Skeletal muscle tissue (tissue), 4 donors: ENCODE results near the gene PAF1. TPM values are rescaled to one million over a fixed set of nuclear protein-coding genes. Genes with fewer than 3 reads are reported as not detected.

Experiments
- H3K27ac ChIP-seq: one replicate; pipeline ENCODE4 v1.7.0; 2013; ENCODE audit warnings: mild to moderate bottlenecking, low read depth, low read length, inconsistent platforms
- H3K27me3 ChIP-seq, 3 donors: one replicate each; pipeline ENCODE4 v1.7.0; 2013; ENCODE audit warnings: low read length in 3 of 3; ENCODE audit not compliant: control insufficient read depth in 3 of 3, insufficient read depth in 3 of 3
- H3K36me3 ChIP-seq, 3 donors: one replicate each; pipeline ENCODE4 v1.7.0; 2013; ENCODE audit warnings: low read length in 3 of 3; ENCODE audit not compliant: control insufficient read depth in 3 of 3, insufficient read depth in 3 of 3
- H3K4me1 ChIP-seq, 3 donors: one replicate each; pipeline ENCODE4 v1.7.0; 2013; ENCODE audit warnings: low read length in 3 of 3, mild to moderate bottlenecking in 3 of 3; ENCODE audit not compliant: control insufficient read depth in 3 of 3, insufficient read depth in 3 of 3
- H3K4me3 ChIP-seq, 3 donors: one replicate each; pipeline ENCODE4 v1.7.0; 2013; ENCODE audit warnings: low read length in 3 of 3
- H3K9ac ChIP-seq, 3 donors: one replicate each; pipeline ENCODE4 v1.7.0; 2013; ENCODE audit warnings: low read length in 3 of 3, mild to moderate bottlenecking in 3 of 3, moderate library complexity in 2 of 3, low read depth in 1 of 3
- H3K9me3 ChIP-seq, 3 donors: one replicate each; pipeline ENCODE4 v1.7.0; 2013; ENCODE audit warnings: low read length in 3 of 3; ENCODE audit not compliant: control insufficient read depth in 3 of 3
- total RNA-seq: library from RNA; depleted of rRNA; stranded (reverse); fragments of >200 nt; gene quantifications from one replicate; pipeline ENCODE4 v1.2.3, GENCODE V29; 2014
- donor health status: Osteomylitis.

Gene PAF1
- total RNA-seq, 1 donor from 2014 or later, result 25.1 TPM

DNA sequence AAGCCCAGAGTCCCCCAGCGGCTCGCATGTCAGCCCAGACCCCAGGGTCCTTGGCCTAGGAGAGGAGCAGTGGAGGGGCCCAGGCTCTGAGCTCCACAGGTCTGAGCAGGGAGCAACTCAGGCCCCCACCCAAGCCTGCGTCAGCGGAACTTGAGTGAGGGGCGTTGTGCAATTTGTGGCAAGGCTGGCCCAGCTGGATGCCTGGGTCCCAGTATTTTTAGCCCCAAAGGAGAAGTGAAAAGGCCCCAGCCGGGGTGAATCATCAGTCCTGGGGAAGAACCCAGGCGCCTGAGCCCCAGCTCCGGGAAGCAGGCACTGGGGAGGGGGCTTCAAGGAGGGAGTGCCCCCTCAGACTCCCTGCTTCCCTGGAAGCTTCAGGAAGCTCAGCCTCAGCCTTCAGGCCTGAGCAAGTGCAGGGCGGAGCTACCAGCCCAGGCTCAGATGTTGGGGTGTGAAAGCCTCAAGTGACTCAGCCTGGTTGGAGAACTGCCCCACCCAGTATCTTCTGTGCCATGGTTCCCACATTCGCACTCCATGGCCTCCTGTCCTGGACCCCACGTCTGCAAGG, 7.5 kb upstream of the PAF1 start:
- Histone ChIP-seq H3K4me3 (no peak overlapping the region), H3K27ac (peak overlapping the region; percentile 89), H3K4me1 (peaks cover 25 to 43% (median 34%) of the 10 kb centered on the region in 3 donors), H3K9ac (peak overlapping the region; percentile 40 to 77 (median 69)), H3K27me3 (no peaks in the 10 kb centered on the region), H3K9me3 (no peaks in the 10 kb centered on the region), H3K36me3 (peaks cover 13 to 21% (median 16%) of the 10 kb centered on the region in 3 donors)

DNA sequence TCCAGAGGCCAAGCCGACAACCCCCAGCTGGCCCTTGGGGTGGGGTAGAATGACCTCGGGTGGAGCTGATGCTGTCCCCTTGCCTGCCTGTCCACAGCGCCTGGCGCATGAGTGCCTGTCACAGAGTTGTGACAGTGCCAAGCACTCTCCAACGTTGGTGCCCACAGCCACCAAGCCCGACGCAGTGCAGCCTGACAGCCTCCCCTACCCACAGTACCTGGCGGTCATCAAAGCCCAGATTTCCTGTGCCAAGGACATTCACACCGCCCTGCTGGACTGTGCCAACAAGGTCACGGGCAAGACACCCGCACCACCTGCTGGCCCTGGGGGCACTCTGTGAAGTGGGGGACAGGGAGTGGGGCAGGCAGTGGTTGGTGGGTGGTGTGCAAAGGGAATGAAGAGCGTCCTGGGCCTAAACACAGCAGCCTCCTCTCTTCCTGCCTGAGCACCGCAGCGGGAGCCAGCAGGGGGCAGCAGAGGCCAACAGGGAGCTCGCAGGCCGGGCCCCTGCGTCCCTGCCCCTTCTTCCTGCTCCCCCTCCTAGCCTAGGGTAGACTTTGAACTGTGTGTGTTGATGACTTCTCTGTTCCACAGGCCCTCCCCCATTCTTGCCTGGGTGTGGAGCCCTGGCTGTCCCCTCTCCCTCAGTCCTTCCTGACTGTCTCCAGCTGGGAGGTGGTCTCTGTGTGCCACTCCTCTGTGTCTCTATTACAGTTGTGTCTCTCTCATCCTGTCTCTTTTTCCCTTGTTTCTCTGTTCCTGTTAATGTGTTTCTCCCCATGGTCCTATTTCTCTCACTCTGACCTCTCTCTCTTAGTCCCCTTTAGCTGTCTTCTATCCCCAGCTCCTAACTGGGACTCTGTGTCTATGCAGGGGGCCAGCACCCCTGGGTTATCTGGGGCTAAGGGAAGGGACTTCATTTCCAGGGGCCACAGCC, 6.7 kb upstream of the PAF1 start:
- Histone ChIP-seq H3K4me3 (peak overlapping the region; percentile 43 to 62 (median 60)), H3K27ac (peak overlapping the region; percentile 89), H3K27me3 (no peaks in the 10 kb centered on the region), H3K9me3 (no peaks in the 10 kb centered on the region), H3K36me3 (peaks cover 15 to 22% (median 17%) of the 10 kb centered on the region in 3 donors), H3K9ac (peak overlapping the region; percentile 69 to 77 (median 70)), H3K4me1 (peaks cover 25 to 43% (median 34%) of the 10 kb centered on the region in 3 donors)

DNA sequence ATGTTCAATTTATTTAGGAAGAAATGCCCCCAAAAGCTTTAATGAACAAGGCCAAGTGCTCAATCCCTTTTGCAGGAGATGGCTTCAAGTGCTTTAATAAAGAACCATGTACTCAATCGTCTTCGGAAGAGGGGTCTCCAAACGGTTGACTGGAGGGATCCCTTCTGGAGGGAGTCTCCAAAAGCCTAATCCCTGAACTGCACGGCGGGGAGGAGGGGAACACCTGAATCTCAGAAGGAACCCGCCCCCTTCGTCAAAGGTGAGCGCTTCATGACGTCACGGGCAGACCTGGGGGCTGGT, 505 bp downstream of the PAF1 start:
- Histone ChIP-seq H3K9me3 (no peaks in the 10 kb centered on the region), H3K27me3 (no peaks in the 10 kb centered on the region), H3K9ac (peak overlapping the region; percentile 99 to 100 (median 100)), H3K4me1 (peaks cover 21 to 32% (median 21%) of the 10 kb centered on the region in 3 donors), H3K4me3 (peak overlapping the region; percentile 92 to 100 (median 99)), H3K27ac (peak overlapping the region; percentile 99), H3K36me3 (peaks cover 52 to 59% (median 53%) of the 10 kb centered on the region in 3 donors)

DNA sequence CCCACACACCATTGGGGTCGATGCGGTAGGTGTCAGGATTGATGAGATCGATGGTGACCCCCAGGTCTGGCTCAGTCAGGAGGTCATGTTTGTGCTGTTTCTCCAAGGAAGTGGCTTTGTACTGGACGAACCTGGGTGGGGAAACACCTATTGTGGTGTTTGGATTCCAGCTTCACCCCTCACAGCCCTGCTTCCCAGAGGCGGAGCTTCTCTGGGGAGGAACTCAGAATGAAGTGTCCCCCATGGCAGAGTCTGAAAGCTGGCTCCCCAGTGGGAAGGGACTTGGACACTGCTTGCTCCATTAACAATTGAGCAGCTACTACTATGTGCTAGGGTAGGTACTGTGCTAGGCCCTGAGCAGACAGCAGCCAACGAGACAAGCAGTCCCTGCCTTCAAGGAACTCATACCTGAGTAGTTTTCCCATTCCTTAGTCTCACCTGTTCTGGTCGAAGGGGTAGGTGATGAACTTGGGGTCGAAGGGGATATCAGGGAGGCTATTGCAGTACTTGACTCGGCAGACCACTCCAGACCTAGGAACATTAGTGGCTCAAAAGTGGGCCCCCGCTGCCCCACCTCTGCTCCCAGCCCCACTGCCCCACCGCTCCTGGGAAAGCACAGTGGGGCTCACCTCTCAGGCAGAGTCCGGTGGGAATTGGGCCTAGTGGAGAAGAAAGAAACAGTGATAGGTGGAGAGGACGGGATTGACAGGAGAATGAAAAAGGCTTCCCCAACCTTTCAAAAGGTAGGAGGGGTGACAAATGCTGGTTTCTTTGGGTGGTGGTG, 1.1 kb downstream of the PAF1 start:
- Histone ChIP-seq H3K36me3 (peaks cover 49 to 60% (median 50%) of the 10 kb centered on the region in 3 donors), H3K9ac (peak overlapping the region; percentile 99 to 100 (median 100)), H3K27me3 (no peaks in the 10 kb centered on the region), H3K27ac (peak overlapping the region; percentile 99), H3K4me3 (peak overlapping the region; percentile 92 to 100 (median 99)), H3K4me1 (peaks cover 21 to 32% (median 21%) of the 10 kb centered on the region in 3 donors), H3K9me3 (no peaks in the 10 kb centered on the region)

DNA sequence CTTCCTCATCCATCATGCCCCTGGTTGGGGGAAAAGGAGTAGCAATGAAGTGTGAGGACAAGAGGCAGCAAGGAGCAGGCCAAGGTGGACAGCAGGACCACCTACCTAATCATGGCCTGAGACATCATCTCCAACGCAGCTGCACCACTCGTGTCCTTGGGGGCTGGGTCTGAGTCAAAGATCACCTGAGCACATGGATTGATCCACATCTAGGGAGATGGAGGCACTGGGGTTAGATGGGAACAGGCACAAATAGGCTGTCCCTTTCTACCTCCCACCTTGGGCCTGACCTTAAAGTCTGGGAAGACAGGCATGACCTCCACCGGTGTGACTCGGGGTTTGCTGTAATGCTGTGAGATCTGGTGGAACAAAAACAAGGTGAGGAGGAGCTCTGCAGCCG, 2.2 kb downstream of the PAF1 start:
- no peak overlapping the region for H3K9ac ChIP-seq
- peaks cover 49 to 54% (median 52%) of the 10 kb centered on the region in 3 donors for H3K36me3 ChIP-seq
- H3K27ac ChIP-seq, result no peak overlapping the region
- H3K27me3 ChIP-seq, result no peaks in the 10 kb centered on the region
- H3K4me3 ChIP-seq, result no peak overlapping the region
- H3K4me1 ChIP-seq, result peaks cover 19 to 31% (median 21%) of the 10 kb centered on the region in 3 donors
- no peaks in the 10 kb centered on the region for H3K9me3 ChIP-seq

DNA sequence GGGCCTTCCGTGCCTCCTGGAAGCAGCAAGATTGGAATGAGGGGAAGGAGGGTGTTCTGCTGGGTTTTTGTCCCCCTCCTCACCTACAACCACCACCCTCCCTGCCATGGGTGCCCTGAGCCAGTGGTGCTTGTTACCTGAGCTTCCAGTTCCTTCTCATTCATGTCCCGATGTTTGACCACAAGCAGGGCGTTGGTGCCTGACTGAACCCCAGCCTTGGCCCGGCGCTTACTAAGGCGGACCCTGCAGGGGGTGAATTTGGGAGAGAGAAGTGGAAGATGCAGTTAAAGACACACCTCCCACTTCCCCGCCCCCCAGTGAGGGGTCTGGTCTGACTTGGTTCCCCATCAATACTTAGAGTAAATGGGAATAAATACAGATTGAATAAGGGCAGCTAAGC, 4.3 kb downstream of the PAF1 start:
- Histone ChIP-seq H3K4me1 (peaks cover 12 to 21% (median 13%) of the 10 kb centered on the region in 3 donors), H3K9ac (no peak overlapping the region), H3K9me3 (no peaks in the 10 kb centered on the region), H3K27me3 (no peaks in the 10 kb centered on the region), H3K27ac (no peak overlapping the region), H3K4me3 (no peak overlapping the region), H3K36me3 (peaks cover 62 to 66% (median 63%) of the 10 kb centered on the region in 3 donors)

DNA sequence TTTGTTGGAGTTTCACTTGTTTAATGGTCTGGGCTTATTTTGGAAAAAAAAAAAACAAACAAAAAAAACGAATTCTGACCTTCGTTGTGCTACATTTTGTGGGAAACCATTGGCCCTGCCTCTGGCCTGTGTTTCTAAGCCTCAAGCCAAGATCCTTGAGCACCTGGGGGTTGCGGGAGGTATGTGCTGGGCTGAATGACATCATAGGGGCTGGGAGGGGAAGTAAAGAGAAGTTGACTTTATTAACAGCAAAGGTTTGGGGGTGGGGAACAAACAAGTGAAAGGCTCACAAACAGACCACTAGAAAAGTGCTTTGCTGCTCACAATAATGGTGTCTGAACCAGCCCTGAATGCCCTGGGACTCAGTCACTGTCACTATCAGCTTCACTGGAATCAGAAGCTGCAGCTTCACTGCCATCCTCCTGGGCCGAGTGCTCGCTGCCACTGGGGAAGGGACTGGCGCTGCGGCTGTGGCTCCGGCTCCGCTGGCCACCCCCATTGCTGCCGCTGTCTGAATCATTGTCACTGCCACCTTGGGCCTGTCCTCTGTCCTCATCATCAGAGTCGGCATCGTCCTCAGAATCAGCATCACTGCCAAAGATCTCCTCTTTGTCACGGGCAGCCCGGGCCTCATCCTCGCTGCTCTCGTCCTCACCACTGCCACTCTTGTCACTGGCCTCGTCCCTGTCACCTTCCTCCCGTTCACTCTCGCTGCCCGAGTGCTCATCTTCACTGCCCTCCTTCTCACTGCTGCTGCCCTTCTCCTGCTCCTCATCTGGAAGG, 5.1 kb downstream of the PAF1 start:
- H3K36me3 ChIP-seq, result peaks cover 70 to 73% (median 70%) of the 10 kb centered on the region in 3 donors
- H3K9ac ChIP-seq, result no peak overlapping the region
- no peaks in the 10 kb centered on the region for H3K9me3 ChIP-seq
- H3K27ac ChIP-seq, result no peak overlapping the region
- H3K4me3 ChIP-seq, result no peak overlapping the region
- no peaks in the 10 kb centered on the region for H3K27me3 ChIP-seq
- peaks cover 12 to 16% (median 13%) of the 10 kb centered on the region in 3 donors for H3K4me1 ChIP-seq

DNA sequence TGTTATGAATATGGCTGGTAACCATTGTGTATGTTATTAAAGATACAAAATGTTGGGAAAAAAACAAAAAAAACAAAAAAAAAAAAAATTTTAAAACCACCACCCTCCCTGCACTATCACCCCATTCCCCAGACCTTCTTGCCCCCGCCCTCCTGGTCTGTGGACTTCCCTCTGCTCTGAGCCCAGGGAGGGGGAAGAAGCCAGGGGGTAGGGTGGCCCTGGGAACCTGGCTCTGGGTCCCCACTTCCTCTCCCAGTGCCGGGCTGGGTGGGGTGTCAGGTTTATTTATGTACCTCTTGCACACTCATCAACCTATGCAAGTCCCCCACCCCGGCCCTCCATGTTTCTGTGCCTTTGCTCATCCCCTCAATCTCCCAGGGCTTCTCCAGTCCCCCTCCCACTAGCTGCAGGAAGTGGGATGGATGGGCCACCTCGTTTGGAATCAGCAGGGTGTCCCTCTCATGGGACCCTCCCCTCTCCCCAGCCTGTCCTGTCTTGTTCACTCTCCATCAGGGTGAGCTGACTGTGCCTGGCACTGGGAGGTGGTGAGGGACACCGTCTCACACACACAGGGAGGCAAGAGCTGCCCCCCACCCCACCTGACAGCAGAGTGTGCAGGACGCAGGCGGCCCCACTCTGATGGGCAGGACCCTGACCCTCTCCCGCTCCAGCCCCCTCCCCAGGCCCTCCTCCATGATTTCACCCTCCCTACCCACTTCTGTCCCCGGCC, 5.9 kb downstream of the PAF1 start:
- H3K27me3 ChIP-seq, result no peaks in the 10 kb centered on the region
- H3K4me1 ChIP-seq, result peaks cover 8% of the 10 kb centered on the region in 3 donors
- H3K4me3 ChIP-seq, result no peak overlapping the region
- no peaks in the 10 kb centered on the region for H3K9me3 ChIP-seq
- H3K27ac ChIP-seq, result no peak overlapping the region
- peaks cover 78 to 82% (median 78%) of the 10 kb centered on the region in 3 donors for H3K36me3 ChIP-seq
- H3K9ac ChIP-seq, result no peak overlapping the region
